Endodermal cell (in vitro differentiated cells): ENCODE measurements around the gene UHRF2. TPM values are rescaled to one million over a fixed set of nuclear protein-coding genes. Genes with fewer than 3 reads are reported as not detected.
A peak's percentile ranks its signal among the peaks of the same experiment; 100 is the strongest.

Experiments
- DNase-seq: peaks from one replicate; pipeline ENCODE4 v3.0.0-alpha.2; 2017
- H3K27ac ChIP-seq: 2 replicates; pipeline ENCODE4 v1.5.1; 2013; ENCODE audit warnings: mild to moderate bottlenecking, low read depth, low read length, moderate library complexity
- H3K27me3 ChIP-seq: 2 replicates; pipeline ENCODE4 v1.6.1; 2013; ENCODE audit warnings: mild to moderate bottlenecking, low read length, moderate library complexity; ENCODE audit not compliant: insufficient read depth, control insufficient read depth, poor library complexity, severe bottlenecking
- H3K36me3 ChIP-seq: 2 replicates; pipeline ENCODE4 v1.7.0; 2013; ENCODE audit warnings: mild to moderate bottlenecking, low read length, moderate library complexity; ENCODE audit not compliant: control insufficient read depth, insufficient read depth
- H3K4me1 ChIP-seq: one replicate; pipeline ENCODE4 v1.7.0; 2013; ENCODE audit warnings: low read length; ENCODE audit not compliant: control insufficient read depth, insufficient read depth
- H3K4me3 ChIP-seq: 2 replicates; pipeline ENCODE4 v1.5.1; 2013; ENCODE audit warnings: mild to moderate bottlenecking, low read length, moderate library complexity
- H3K9ac ChIP-seq: 2 replicates; pipeline ENCODE4 v1.6.1; 2013; ENCODE audit warnings: mild to moderate bottlenecking, low read length, moderate library complexity; ENCODE audit not compliant: poor library complexity, severe bottlenecking; ENCODE audit errors: extremely low read depth
- H3K9me3 ChIP-seq: 2 replicates; pipeline ENCODE4 v1.6.1; 2013; ENCODE audit warnings: mild to moderate bottlenecking, low read length, moderate library complexity; ENCODE audit not compliant: control insufficient read depth
- H3K27ac Mint-ChIP-seq: 2 replicates; pipeline ENCODE4 v1.8.0; 2020; ENCODE audit warnings: mixed read lengths
- H3K27me3 Mint-ChIP-seq: 2 replicates; pipeline ENCODE4 v1.8.0; 2021; ENCODE audit warnings: mild to moderate bottlenecking, mixed read lengths; ENCODE audit not compliant: insufficient read depth
- H3K36me3 Mint-ChIP-seq: 2 replicates; pipeline ENCODE4 v1.8.0; 2020; ENCODE audit warnings: low read depth, mixed read lengths
- H3K4me1 Mint-ChIP-seq: 2 replicates; pipeline ENCODE4 v1.8.0; 2020; ENCODE audit warnings: mixed read lengths
- H3K4me3 Mint-ChIP-seq: 2 replicates; pipeline ENCODE4 v1.8.0; 2020; ENCODE audit warnings: mild to moderate bottlenecking, moderate library complexity, mixed read lengths
- H3K9me3 Mint-ChIP-seq: 2 replicates; pipeline ENCODE4 v1.8.0; 2020; ENCODE audit warnings: mild to moderate bottlenecking, mixed read lengths
- WGBS, 2 experiments: methylation state at CpG; one replicate each; pipeline versions ENCODE4 v1.1.5 to v1.1.7; 2013; ENCODE audit warnings: missing lambda C conversion rate in 2 of 2, mixed read lengths in 1 of 2; ENCODE audit not compliant: insufficient coverage in 1 of 2, insufficient read length in 1 of 2; 5-methylcytosine and 5-hydroxymethylcytosine counted together
- total RNA-seq, 2 donors: library from RNA; stranded (reverse); fragmentation: NEBNext Ultra II Directional in 1 of 2; extraction: Animal tissue kit (Norgen Biotek cat#: 25700) in 1 of 2; gene quantifications; 2 replicates in 1 of 2; 3 replicates in 1 of 2; pipeline ENCODE4 v1.2.1, GENCODE V29; 2021
- TF ChIP-seq, protein P1 (sequence below): fragments of 200-600 bp; sonication (generic); conservative IDR thresholded peaks from 2 replicates; pipeline ENCODE4 v1.5.0; 2021; ENCODE audit warnings: antibody characterized with exemption, mild to moderate bottlenecking

The UHRF2 gene
- total RNA-seq, 2 donors from 2014 or later, result 69.4 to 83.2 TPM

DNA sequence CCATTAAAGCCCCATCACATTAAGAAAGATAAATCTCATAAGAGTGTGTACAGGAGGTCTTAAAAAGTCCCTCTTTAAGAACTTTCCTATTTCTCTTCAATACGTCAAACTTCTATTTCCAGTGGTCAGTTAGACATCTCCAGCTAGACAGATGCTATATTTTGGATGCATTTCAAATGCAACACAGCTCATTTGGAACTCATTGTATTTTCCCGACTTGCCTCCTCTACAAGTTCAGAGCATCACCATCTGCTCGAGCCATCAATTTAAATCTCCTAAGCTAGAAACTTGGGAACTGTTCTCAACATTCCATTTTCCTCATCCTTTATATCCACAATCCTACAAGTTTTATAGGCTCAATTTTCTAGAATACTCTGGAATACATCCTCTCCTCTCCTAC lies 3.2 kb upstream of the UHRF2 start:
- 88 to 92% methylated on average over 3 of the region's 3 CpGs for WGBS, 2 experiments
- no peaks in the 10 kb centered on the region for H3K9me3 Mint-ChIP-seq
- H3K36me3 Mint-ChIP-seq, result no peaks in the 10 kb centered on the region
- no peak overlapping the region for H3K27ac Mint-ChIP-seq
- no peaks in the 10 kb centered on the region for H3K4me1 ChIP-seq
- no peak overlapping the region for H3K4me3 ChIP-seq
- peaks cover 6% of the 10 kb centered on the region for H3K4me1 Mint-ChIP-seq
- DNase-seq, result no peak
- peaks cover 22% of the 10 kb centered on the region for H3K27me3 ChIP-seq
- no peaks in the 10 kb centered on the region for H3K36me3 ChIP-seq
- H3K27ac ChIP-seq, result no peak overlapping the region
- peaks cover 25% of the 10 kb centered on the region for H3K27me3 Mint-ChIP-seq
- no peak overlapping the region for H3K9ac ChIP-seq
- no peak overlapping the region for H3K4me3 Mint-ChIP-seq
- H3K9me3 ChIP-seq, result no peaks in the 10 kb centered on the region
- TF ChIP-seq, protein P1, sequence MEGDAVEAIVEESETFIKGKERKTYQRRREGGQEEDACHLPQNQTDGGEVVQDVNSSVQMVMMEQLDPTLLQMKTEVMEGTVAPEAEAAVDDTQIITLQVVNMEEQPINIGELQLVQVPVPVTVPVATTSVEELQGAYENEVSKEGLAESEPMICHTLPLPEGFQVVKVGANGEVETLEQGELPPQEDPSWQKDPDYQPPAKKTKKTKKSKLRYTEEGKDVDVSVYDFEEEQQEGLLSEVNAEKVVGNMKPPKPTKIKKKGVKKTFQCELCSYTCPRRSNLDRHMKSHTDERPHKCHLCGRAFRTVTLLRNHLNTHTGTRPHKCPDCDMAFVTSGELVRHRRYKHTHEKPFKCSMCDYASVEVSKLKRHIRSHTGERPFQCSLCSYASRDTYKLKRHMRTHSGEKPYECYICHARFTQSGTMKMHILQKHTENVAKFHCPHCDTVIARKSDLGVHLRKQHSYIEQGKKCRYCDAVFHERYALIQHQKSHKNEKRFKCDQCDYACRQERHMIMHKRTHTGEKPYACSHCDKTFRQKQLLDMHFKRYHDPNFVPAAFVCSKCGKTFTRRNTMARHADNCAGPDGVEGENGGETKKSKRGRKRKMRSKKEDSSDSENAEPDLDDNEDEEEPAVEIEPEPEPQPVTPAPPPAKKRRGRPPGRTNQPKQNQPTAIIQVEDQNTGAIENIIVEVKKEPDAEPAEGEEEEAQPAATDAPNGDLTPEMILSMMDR, result no peak

DNA sequence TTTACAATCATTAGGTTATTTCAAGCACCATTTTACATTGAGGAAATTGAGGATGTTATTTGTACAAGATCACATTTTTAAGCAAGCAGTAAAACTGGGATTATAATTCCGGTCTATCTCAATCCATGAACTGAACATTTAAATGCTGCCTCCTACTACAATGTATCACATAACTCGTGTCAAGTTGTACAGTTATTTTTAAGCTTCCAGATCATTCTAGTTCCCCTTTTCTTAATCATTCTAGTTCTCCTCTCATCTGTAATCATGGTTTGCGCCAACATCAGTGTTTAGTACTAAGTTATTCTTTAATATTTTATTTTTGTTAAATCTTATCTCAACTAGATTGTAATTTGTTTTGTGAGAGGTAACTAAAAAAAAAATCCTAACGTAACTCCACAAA lies 2.4 kb upstream of the UHRF2 start:
- Histone ChIP-seq H3K27me3 (peaks cover 22% of the 10 kb centered on the region), H3K4me1 (no peaks in the 10 kb centered on the region), H3K27ac (no peak overlapping the region), H3K36me3 (peaks cover 1% of the 10 kb centered on the region), H3K9ac (no peak overlapping the region), H3K4me3 (no peak overlapping the region), H3K9me3 (no peaks in the 10 kb centered on the region)
- Mint-ChIP-seq H3K4me3 (no peak overlapping the region), H3K27ac (no peak overlapping the region), H3K4me1 (peaks cover 8% of the 10 kb centered on the region), H3K9me3 (no peaks in the 10 kb centered on the region), H3K36me3 (peaks cover under 1% of the 10 kb centered on the region), H3K27me3 (peaks cover 25% of the 10 kb centered on the region)
- no peak for DNase-seq
- 93 to 100% methylated on average over 2 of the region's 4 CpGs for WGBS, 2 experiments
- TF ChIP-seq, protein P1, result no peak

DNA sequence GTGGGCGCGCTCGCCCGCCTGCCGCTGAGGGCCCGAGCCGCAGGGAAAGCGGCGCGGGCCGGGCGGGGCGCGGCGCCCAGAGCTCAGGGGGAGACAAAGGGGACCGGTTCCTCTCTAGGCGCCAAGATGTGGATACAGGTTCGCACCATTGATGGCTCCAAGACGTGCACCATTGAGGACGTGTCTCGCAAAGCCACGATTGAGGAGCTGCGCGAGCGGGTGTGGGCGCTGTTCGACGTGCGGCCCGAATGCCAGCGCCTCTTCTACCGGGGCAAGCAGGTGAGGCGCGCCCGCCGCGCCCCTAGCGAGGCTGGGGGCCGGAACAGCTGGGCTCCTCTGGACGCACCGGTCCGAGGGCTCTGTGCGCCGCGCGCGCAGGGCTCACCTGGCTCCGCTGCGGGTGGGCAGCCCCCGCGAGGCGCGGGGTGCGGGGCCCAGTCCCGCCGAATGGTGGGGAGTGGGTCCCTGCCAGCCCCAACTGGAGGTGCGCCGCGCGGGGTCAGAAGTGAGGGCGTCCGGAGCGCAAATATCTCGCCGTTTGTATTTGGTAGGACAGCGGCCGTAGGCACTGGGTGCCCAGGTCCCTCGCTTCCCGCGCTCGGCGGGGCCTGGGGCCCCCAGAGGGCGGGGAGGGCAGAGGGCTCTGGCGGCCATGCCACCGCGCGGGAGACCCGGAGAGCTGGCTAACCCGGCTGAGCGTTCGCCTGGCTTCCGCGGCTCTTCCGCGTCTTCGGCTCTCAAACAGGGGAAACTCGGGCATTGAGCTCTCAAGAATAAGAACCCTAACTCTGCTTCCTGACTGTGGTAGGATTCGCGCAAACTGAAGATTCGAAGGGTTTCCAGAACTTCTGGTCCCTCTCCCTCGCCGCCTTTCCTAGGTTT lies 607 bp downstream of the UHRF2 start:
- Histone ChIP-seq H3K9me3 (no peaks in the 10 kb centered on the region), H3K36me3 (peaks cover 8% of the 10 kb centered on the region), H3K9ac (peak overlapping the region; percentile 78), H3K27ac (peak overlapping the region; percentile 42), H3K4me1 (no peaks in the 10 kb centered on the region), H3K4me3 (peak overlapping the region; percentile 98), H3K27me3 (peaks cover 22% of the 10 kb centered on the region)
- 0% methylated on average over 35 to 92 of the region's 92 CpGs for WGBS, 2 experiments
- Mint-ChIP-seq H3K27ac (peak overlapping the region; percentile 89), H3K4me3 (peak overlapping the region; percentile 89), H3K9me3 (peaks cover 2% of the 10 kb centered on the region), H3K4me1 (peaks cover 26% of the 10 kb centered on the region), H3K36me3 (peaks cover 7% of the 10 kb centered on the region), H3K27me3 (peaks cover 15% of the 10 kb centered on the region)
- TF ChIP-seq, protein P1, result peak; percentile 32
- peak; percentile 78 for DNase-seq
